H1 (cell line): Measurements from ENCODE around the gene GLIS2. TPM values are rescaled to one million over a fixed set of nuclear protein-coding genes. Genes with fewer than 3 reads are reported as not detected.

Source experiments
- CTCF ChIA-PET: fragments of 300-600 bp; sonication (Branson Sonifier 250); formaldehyde crosslinking; loops from one replicate; lab custom pipeline; 2021; ENCODE audit not compliant: partially characterized antibody; lab: Charles Lee
- POLR2A ChIA-PET: fragments of 300-600 bp; sonication (Branson Sonifier 250); formaldehyde crosslinking; loops from one replicate; lab custom pipeline; 2021; ENCODE audit warnings: inconsistent platforms; ENCODE audit not compliant: partially characterized antibody; lab: Charles Lee
- DNase-seq, 2 experiments: peaks; one replicate each; pipeline versions ENCODE4 v3.0.0 to v3.0.0-alpha.2; 2010 to 2022; ENCODE audit warnings: low spot score in 2 of 2, low read depth in 1 of 2, mixed read lengths in 1 of 2
- FAIRE-seq: peaks from 2 replicates; lab custom pipeline; 2011; peaks lifted over from hg19 to GRCh38; lab: Jason Lieb, UNC
- H2AFZ ChIP-seq: 2 replicates; pipeline ENCODE4 v1.8.1; 2012; ENCODE audit warnings: low read length, inconsistent platforms
- H2AK5ac ChIP-seq: 2 replicates; pipeline ENCODE4 v1.6.1; 2013; ENCODE audit warnings: low read depth, low read length
- H2BK120ac ChIP-seq: replicated peaks from 2 replicates; pipeline ENCODE3; 2013; ENCODE audit warnings: low read depth, low read length, inconsistent platforms
- H2BK12ac ChIP-seq: 2 replicates; pipeline ENCODE4 v1.6.1; 2013; ENCODE audit warnings: low read depth, low read length
- H2BK15ac ChIP-seq: 2 replicates; pipeline ENCODE4 v1.6.1; 2013; ENCODE audit warnings: low read length
- H2BK20ac ChIP-seq: 2 replicates; pipeline ENCODE4 v1.6.1; 2013; ENCODE audit warnings: low read length
- H2BK5ac ChIP-seq: 2 replicates; pipeline ENCODE4 v1.6.1; 2013; ENCODE audit warnings: low read depth, low read length
- H3K14ac ChIP-seq: 2 replicates; pipeline ENCODE4 v1.6.1; 2013; ENCODE audit warnings: inconsistent platforms; ENCODE audit not compliant: insufficient read length
- H3K18ac ChIP-seq: 2 replicates; pipeline ENCODE4 v1.6.1; 2013; ENCODE audit warnings: low read length; ENCODE audit errors: extremely low read depth
- H3K23ac ChIP-seq: 2 replicates; pipeline ENCODE4 v1.6.1; 2013; ENCODE audit warnings: inconsistent platforms; ENCODE audit not compliant: insufficient read length
- H3K23me2 ChIP-seq: 2 replicates; pipeline ENCODE4 v1.6.1; 2013; ENCODE audit warnings: low read depth, low read length
- H3K27ac ChIP-seq: 2 replicates; pipeline ENCODE4 v1.6.1; 2011; ENCODE audit warnings: low read depth, low read length, inconsistent platforms
- H3K27me3 ChIP-seq, 4 experiments: replicated peaks in 1 of 4; 1 replicate in 1 of 4; 2 replicates in 3 of 4; pipeline versions ENCODE4 v1.6.1 to v1.8.1; 2011 to 2013; ENCODE audit warnings: low read length in 3 of 4, mild to moderate bottlenecking in 3 of 4, inconsistent platforms in 2 of 4, mixed read lengths in 2 of 4, moderate library complexity in 1 of 4; ENCODE audit not compliant: control insufficient read depth in 3 of 4, insufficient read depth in 3 of 4; ENCODE audit errors: extremely low read depth in 1 of 4
- H3K36me3 ChIP-seq, 4 experiments: 2 replicates each; pipeline versions ENCODE4 v1.6.1 to v1.8.1; 2011 to 2013; ENCODE audit warnings: mild to moderate bottlenecking in 4 of 4, low read length in 3 of 4, moderate library complexity in 2 of 4, control low read depth in 1 of 4, inconsistent platforms in 1 of 4; ENCODE audit not compliant: insufficient read depth in 4 of 4, control insufficient read depth in 2 of 4
- H3K4ac ChIP-seq: replicated peaks from 2 replicates; pipeline ENCODE3; 2013; ENCODE audit warnings: low read length, low read depth, mixed read lengths, inconsistent platforms; ENCODE audit not compliant: insufficient read length
- H3K4me1 ChIP-seq, 4 experiments: replicated peaks in 1 of 4; 1 replicate in 1 of 4; 2 replicates in 3 of 4; pipeline versions ENCODE4 v1.6.1 to v1.8.1; 2011 to 2013; ENCODE audit warnings: low read length in 3 of 4, inconsistent platforms in 2 of 4, mixed read lengths in 1 of 4; ENCODE audit not compliant: insufficient read depth in 4 of 4, control insufficient read depth in 3 of 4
- H3K4me2 ChIP-seq, 2 experiments: 2 replicates each; pipeline versions ENCODE4 v1.6.1 to v1.8.1; 2011 to 2013; ENCODE audit warnings: low read depth in 2 of 2, low read length in 2 of 2, control low read depth in 1 of 2, inconsistent platforms in 1 of 2, mild to moderate bottlenecking in 1 of 2; ENCODE audit not compliant: insufficient read depth in 1 of 2
- H3K4me3 ChIP-seq, 4 experiments: fragments of 200-600, 300-600 bp in 1 of 4; sonication (generic), shearing (Covaris generic), sonication (Bioruptor Twin) in 1 of 4; 2 replicates each; pipeline versions ENCODE4 v1.5.1 to v1.8.1; 2011 to 2016; ENCODE audit warnings: low read length in 4 of 4, low read depth in 3 of 4, control low read depth in 2 of 4, inconsistent platforms in 2 of 4, mild to moderate bottlenecking in 2 of 4, mixed read lengths in 1 of 4, moderate library complexity in 1 of 4; ENCODE audit not compliant: insufficient read depth in 2 of 4; ENCODE audit errors: extremely low read depth in 1 of 4
- H3K56ac ChIP-seq: replicated peaks from 2 replicates; pipeline ENCODE3; 2013; ENCODE audit warnings: low read depth, mild to moderate bottlenecking, mixed read lengths, low read length, inconsistent platforms; ENCODE audit not compliant: insufficient read length
- H3K79me1 ChIP-seq: 2 replicates; pipeline ENCODE4 v1.6.1; 2013; ENCODE audit warnings: low read depth, low read length, control low read depth
- H3K79me2 ChIP-seq, 2 experiments: 2 replicates each; pipeline versions ENCODE4 v1.6.1 to v1.8.1; 2012 to 2013; ENCODE audit warnings: low read length in 2 of 2, mild to moderate bottlenecking in 2 of 2, inconsistent platforms in 1 of 2; ENCODE audit not compliant: insufficient read depth in 2 of 2, control insufficient read depth in 1 of 2
- H3K9ac ChIP-seq, 4 experiments: replicated peaks in 1 of 4; 1 replicate in 1 of 4; 2 replicates in 3 of 4; pipeline versions ENCODE4 v1.6.1 to v1.8.1; 2011 to 2013; ENCODE audit warnings: low read depth in 3 of 4, low read length in 3 of 4, control low read depth in 2 of 4, mild to moderate bottlenecking in 2 of 4, moderate library complexity in 2 of 4, inconsistent platforms in 1 of 4; ENCODE audit errors: extremely low read depth in 1 of 4
- H3K9me3 ChIP-seq, 2 experiments: 2 replicates each; pipeline versions ENCODE4 v1.6.1 to v1.8.1; 2012 to 2013; ENCODE audit warnings: mild to moderate bottlenecking in 2 of 2, moderate library complexity in 2 of 2, control low read depth in 1 of 2, inconsistent platforms in 1 of 2, low read depth in 1 of 2, low read length in 1 of 2, mixed read lengths in 1 of 2; ENCODE audit not compliant: insufficient read depth in 2 of 2
- H4K20me1 ChIP-seq, 2 experiments: replicated peaks in 1 of 2; 2 replicates each; pipeline versions ENCODE3 to v1.8.1; 2011 to 2013; ENCODE audit warnings: inconsistent platforms in 2 of 2, low read length in 2 of 2, mild to moderate bottlenecking in 1 of 2; ENCODE audit not compliant: insufficient read depth in 2 of 2, control insufficient read depth in 1 of 2
- H4K5ac ChIP-seq: 2 replicates; pipeline ENCODE4 v1.6.1; 2013; ENCODE audit warnings: low read length, low read depth, mixed read lengths, inconsistent platforms; ENCODE audit not compliant: insufficient read length
- H4K8ac ChIP-seq: 2 replicates; pipeline ENCODE4 v1.8.0; 2013; ENCODE audit warnings: mild to moderate bottlenecking, moderate library complexity, low read length, inconsistent platforms; ENCODE audit not compliant: insufficient read depth; ENCODE audit errors: extremely low read depth
- H4K91ac ChIP-seq: replicated peaks from 2 replicates; pipeline ENCODE3; 2013; ENCODE audit warnings: low read length, mixed read lengths, inconsistent platforms; ENCODE audit not compliant: insufficient read length
- ASH2L ChIP-seq: fragments of 200-600, 300-600 bp; sonication (generic); IDR thresholded peaks from one replicate; pipeline ENCODE4 v1.7.1; 2017; ENCODE audit warnings: low read length
- JUND ChIP-seq: IDR thresholded peaks from 2 replicates; pipeline ENCODE4 v1.6.1; 2011; ENCODE audit warnings: mild to moderate bottlenecking, improper control_type of control experiment, low read length
- WGBS, 2 experiments: shearing (Covaris generic) in 1 of 2; methylation state at CpG; one replicate each; pipeline versions ENCODE4 v1.1.6 to v1.1.7; 2013 to 2015; ENCODE audit warnings: low lambda C conversion rate in 2 of 2, mixed read lengths in 2 of 2, inconsistent platforms in 1 of 2, low coverage in 1 of 2, missing lambda C conversion rate in 1 of 2; ENCODE audit not compliant: insufficient replicate concordance in 2 of 2, insufficient coverage in 1 of 2, insufficient read length in 1 of 2; ENCODE audit errors: extremely low coverage in 1 of 2, missing lambda C conversion rate in 1 of 2; 5-methylcytosine and 5-hydroxymethylcytosine counted together
- polyA plus RNA-seq, 7 experiments: library from polyadenylated mRNA; depleted of rRNA in 3 of 7; stranded (reverse) in 5 of 7; unstranded in 2 of 7; fragments of >200 nt in 5 of 7; fragments of 200-250 nt in 2 of 7; gene quantifications; 1 replicate in 5 of 7; 2 replicates in 1 of 7; 4 replicates in 1 of 7; pipeline versions ENCODE4 v1.2.1 to v1.2.3, GENCODE V29; 2011 to 2013; ENCODE audit warnings: missing spikeins in 2 of 7, mixed read lengths in 2 of 7
- total RNA-seq: library from RNA; stranded (reverse); fragmentation: NEBNext Ultra II Directional; extraction: Animal tissue kit (Norgen Biotek cat#: 25700); gene quantifications from 2 replicates; pipeline ENCODE4 v1.2.1, GENCODE V29; 2021

GLIS2 gene
- total and polyA plus RNA-seq, 2 of the 8 experiments (the other 6 are each of a cell fraction or from before 2014, with no cell fraction given) = 4.3 to 17.4 TPM

- H3K27ac ChIP-seq = no peak overlapping the region
- peaks cover 4% of the 10 kb centered on the region for H3K79me1 ChIP-seq
- POLR2A ChIA-PET = interaction anchor here (0.9 to 3.1 kb wide), 13 partner anchors 8 to 102 kb away, joined by 3 to 14 read pairs (median 4); partner anchors contain the start of gene PAM16
- no peak overlapping the region for H3K14ac ChIP-seq
- H3K36me3 ChIP-seq = no peaks in the 10 kb centered on the region
- H3K9me3 ChIP-seq = no peaks in the 10 kb centered on the region
- WGBS, 2 experiments = 90% methylated on average over 3 of the region's 3 CpGs; no CpG with 5 or more reads in 1 of the 2 experiments
- H3K4ac ChIP-seq = no peak overlapping the region
- no peak overlapping the region for H2AK5ac ChIP-seq
- H3K56ac ChIP-seq = no peak overlapping the region
- H2AFZ ChIP-seq = no peak overlapping the region
- H3K4me1 ChIP-seq = peaks cover 4 to 33% (median 27%) of the 10 kb centered on the region in 4 experiments
- no peak overlapping the region for H2BK12ac ChIP-seq
- H2BK5ac ChIP-seq = no peak overlapping the region
- H4K5ac ChIP-seq = no peak overlapping the region
- no peak overlapping the region for H3K23ac ChIP-seq
- CTCF ChIA-PET = interaction anchor here (0.6 to 14.0 kb wide), 10 partner anchors 8 to 109 kb away, joined by 3 to 425 read pairs (median 5); no protein-coding TSS in a partner anchor
- DNase-seq = no peak
- H4K8ac ChIP-seq = no peak overlapping the region; the same call in 1 of the 2 replicates
- peaks cover 0 to 3% (median under 1%) of the 10 kb centered on the region in 4 experiments; a peak in 2 of 7 replicates for H3K27me3 ChIP-seq
- no peak for FAIRE-seq
- H3K23me2 ChIP-seq = peaks cover 6% of the 10 kb centered on the region; the same call in 1 of the 2 replicates
- no peak overlapping the region for H2BK15ac ChIP-seq
- peaks cover 4 to 14% of the 10 kb centered on the region in 2 experiments for H4K20me1 ChIP-seq
- H3K9ac ChIP-seq = no peak overlapping the region
- no peak overlapping the region for H3K4me2 ChIP-seq
- H4K91ac ChIP-seq = no peak overlapping the region
- H3K79me2 ChIP-seq = peaks cover 0 to 7% of the 10 kb centered on the region in 2 experiments; a peak in 1 of 4 replicates
- H2BK20ac ChIP-seq = no peak overlapping the region
- no peak overlapping the region for H3K18ac ChIP-seq
- TF ChIP-seq ASH2L = no peak
- no peak for TF ChIP-seq JUND
- H2BK120ac ChIP-seq = no peak overlapping the region
- no peak overlapping the region for H3K4me3 ChIP-seq
These were observed 54.3 kb downstream of the GLIS2 start for GRCh38 chr16:4370151-4370550.
